ENCODE results near the gene HAO2. TPM values are rescaled to one million over a fixed set of nuclear protein-coding genes. Genes with fewer than 3 reads are reported as not detected.

Gene HAO2
- total and polyA plus RNA-seq, 5 donors: not detected

DNA sequence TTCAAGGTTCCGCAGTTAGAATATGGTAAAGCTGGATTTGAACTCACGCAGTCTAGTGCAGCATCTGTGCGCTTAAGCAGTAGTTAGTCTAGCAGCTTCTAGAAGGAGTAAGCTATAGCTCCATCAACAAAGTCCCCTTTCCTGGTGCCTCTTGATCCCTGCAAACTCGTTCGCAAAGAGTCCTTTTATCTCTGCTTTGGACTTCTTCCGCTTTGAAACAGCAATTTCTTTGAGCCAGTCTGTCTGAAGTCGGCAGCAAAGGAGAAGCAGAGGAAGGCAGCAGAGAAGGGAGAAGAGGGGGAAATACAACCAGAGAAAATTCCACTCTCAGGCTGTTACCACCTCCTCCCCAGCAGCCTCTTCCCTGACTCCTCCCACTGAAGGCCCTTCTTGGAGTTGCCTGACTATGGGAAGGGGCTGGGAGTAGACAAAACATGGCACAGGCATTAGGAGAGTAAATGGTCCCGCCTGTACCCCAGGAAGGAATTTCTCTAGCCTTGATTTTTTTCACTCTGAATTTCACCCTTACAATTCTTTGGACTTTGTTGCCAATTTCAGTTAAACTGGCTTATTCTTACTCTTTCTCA lies 72.2 kb downstream of the HAO2 start:
- DNase-seq: no peak
- 59% methylated on average over 8 of the region's 8 CpGs for WGBS
- ATAC-seq: no peak
- Histone ChIP-seq H3K4me1 (ENCODE audit: control insufficient read depth, insufficient read depth, low read length) (no peaks in the 10 kb centered on the region), H3K27me3 (ENCODE audit: control insufficient read depth, insufficient read depth) (no peaks in the 10 kb centered on the region), H3K4me3 (ENCODE audit: low read length) (no peak overlapping the region), H3K9me3 (ENCODE audit: control insufficient read depth, low read length) (no peaks in the 10 kb centered on the region), H3K27ac (ENCODE audit: low read length) (no peak overlapping the region)
- intact Hi-C loops (cut with DNase I): no loop called here

DNA sequence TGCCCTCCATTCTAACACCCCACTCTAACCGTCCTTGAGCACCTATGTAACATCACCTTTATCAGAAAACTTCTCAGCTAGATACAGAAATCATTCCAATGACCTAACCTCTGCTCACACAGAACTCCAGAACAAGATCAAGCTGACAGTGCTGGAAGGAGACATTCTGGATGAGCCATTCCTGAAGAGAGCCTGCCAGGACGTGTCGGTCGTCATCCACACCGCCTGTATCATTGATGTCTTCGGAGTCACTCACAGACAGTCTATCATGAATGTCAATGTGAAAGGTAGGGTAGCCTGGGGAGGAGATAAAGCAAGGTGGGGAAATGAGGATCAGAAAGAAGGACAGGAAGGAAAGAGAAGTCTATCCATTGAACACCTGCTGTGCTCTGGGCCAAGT lies 74.2 kb downstream of the HAO2 start:
- Histone ChIP-seq H3K4me3 (ENCODE audit: low read length) (no peak overlapping the region), H3K9me3 (ENCODE audit: control insufficient read depth, low read length) (no peaks in the 10 kb centered on the region), H3K27me3 (ENCODE audit: control insufficient read depth, insufficient read depth) (no peaks in the 10 kb centered on the region), H3K4me1 (ENCODE audit: control insufficient read depth, insufficient read depth, low read length) (no peaks in the 10 kb centered on the region), H3K27ac (ENCODE audit: low read length) (no peak overlapping the region)
- no peak for DNase-seq
- ATAC-seq: no peak
- intact Hi-C loops (cut with DNase I): no loop called here
- 78% methylated on average over 6 of the region's 6 CpGs for WGBS

Other genes with a start within 250 kb of the HAO2 start
- 10 to 100 TPM in 3 of 4 donors, 1 to 10 TPM in 1; 9.9 to 12.8 (median 11.1) TPM for gene WARS2, start 228.1 kb upstream of the HAO2 start, total RNA-seq
- 5.2 TPM for gene WARS2, start 228.1 kb upstream of the HAO2 start, polyA plus RNA-seq
- gene HSD3B2, start 46.4 kb downstream of the HAO2 start, total RNA-seq: under 1 TPM in 1 of 4 donors, not detected in 3; 0.11 TPM
- gene HSD3B2, start 46.4 kb downstream of the HAO2 start, polyA plus RNA-seq: not detected
- not detected for gene HSD3B1, start 138.4 kb downstream of the HAO2 start, total RNA-seq
- gene HSD3B1, start 138.4 kb downstream of the HAO2 start, polyA plus RNA-seq: not detected